NCI-H510A treated with DMSO at 0.1 percent for 48 hours (cell line): ENCODE measurements around the gene ASPN.
"Not testable (repeated sequence)": the region's sequence is repeated elsewhere in the genome, so short reads cannot be mapped to it uniquely, and the experiment has no call there.

Experiments used
- DNase-seq: peaks from one replicate; lab custom pipeline; 2025; lab: John Stamatoyannopoulos, UW

The ASPN gene

GRCh38 chr9:92411157-92411556, 71.1 kb downstream of the ASPN start:
- DNase-seq, result not testable (repeated sequence)

- DNase-seq, result no peak
These were observed 73.4 kb downstream of the ASPN start for GRCh38 chr9:92408747-92409478.

GRCh38 chr9:92407818-92408217, 74.5 kb downstream of the ASPN start:
- no peak for DNase-seq

GRCh38 chr9:92406477-92406876, 75.8 kb downstream of the ASPN start:
- DNase-seq, result no peak
